SH-SY5Y (cell line): Measurements from ENCODE around the gene CEP350.

Experiments used
- GATA2 ChIP-seq: IDR thresholded peaks from 2 replicates; pipeline ENCODE4 v1.6.1; 2011; ENCODE audit warnings: mild to moderate bottlenecking, low read depth, low read length
- GATA3 ChIP-seq: IDR thresholded peaks from 2 replicates; pipeline ENCODE4 v1.6.1; 2011; ENCODE audit warnings: low read depth, mild to moderate bottlenecking, low read length, moderate library complexity

The CEP350 gene

GRCh38 chr1:180096584-180097325 is 142.1 kb downstream of the CEP350 start:
- TF ChIP-seq GATA3 (no peak), GATA2 (no peak)

- TF ChIP-seq GATA2 (no peak), GATA3 (no peak)
Measured at GRCh38 chr1:180097326-180097605, 142.7 kb downstream of the CEP350 start.

GRCh38 chr1:180101411-180101810 is 146.8 kb downstream of the CEP350 start:
- TF ChIP-seq GATA3 (no peak), GATA2 (no peak)

DNA sequence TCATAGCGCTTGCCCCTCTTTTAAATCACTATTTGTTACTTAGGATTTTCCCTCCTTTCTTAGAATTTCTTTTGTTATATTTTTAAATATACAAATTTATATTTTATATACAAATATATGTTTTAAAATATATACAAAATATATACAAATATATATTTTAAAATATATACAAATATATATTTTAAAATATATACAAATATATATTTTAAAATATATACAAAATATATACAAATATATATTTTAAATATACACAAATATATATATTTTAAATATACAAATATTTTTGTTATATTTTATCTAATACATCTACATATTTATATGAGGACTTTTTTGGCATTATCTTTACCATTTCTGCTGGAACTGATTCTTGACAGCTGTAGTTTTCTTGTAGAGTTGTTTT is 149.2 kb downstream of the CEP350 start:
- TF ChIP-seq GATA3 (no peak), GATA2 (no peak)

- TF ChIP-seq GATA2 (no peak), GATA3 (no peak)
Measured at GRCh38 chr1:180112091-180112490, 157.5 kb downstream of the CEP350 start.

- TF ChIP-seq GATA3: no peak
- no peak for TF ChIP-seq GATA2
Measured at GRCh38 chr1:180112984-180113647, 158.5 kb downstream of the CEP350 start.

DNA sequence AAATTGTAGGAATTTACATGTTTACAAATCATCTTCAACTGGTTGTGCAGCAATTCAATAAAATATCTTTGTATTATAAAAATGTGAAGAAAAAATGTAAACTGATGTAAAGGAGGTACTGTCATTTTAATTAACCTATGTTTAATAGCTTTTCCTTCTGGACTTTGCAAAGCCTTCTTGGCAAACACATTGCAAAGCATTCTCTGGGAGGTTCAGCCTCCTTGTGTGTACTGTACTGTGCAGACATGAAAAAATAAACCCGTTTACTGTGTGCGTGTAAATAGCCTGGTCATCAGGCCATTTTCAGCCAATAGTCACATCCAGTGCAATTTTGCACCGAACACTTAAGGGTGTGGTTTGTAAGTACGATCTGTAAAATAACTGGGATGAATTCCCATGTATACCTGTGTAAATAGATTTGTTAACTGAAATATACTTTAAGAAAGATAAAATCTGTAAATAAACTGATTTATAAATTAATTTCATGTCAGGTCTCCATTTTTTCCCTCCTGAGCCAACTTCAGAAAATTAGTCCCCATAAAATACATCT is 159.9 kb downstream of the CEP350 start:
- TF ChIP-seq GATA3: no peak
- no peak for TF ChIP-seq GATA2

GRCh38 chr1:180116964-180117763 is 162.6 kb downstream of the CEP350 start:
- TF ChIP-seq GATA2 (no peak), GATA3 (no peak)

DNA sequence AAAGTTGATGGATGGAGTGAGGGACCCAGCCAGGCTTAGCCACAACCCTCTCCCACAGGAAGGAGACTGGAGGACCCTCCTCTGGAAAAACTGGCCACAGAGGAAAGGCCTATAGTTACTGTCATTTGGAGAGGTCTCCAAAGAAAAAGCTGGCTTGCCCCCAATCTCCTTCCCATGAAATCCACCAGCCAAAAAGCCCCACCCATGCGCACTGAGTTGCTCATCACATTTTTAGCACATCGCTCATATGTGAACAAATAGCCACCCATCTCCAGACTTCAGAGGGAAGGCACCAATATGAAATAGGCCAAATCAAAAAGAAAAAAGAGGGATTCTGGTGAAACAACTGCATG is 163.1 kb downstream of the CEP350 start:
- TF ChIP-seq GATA2 (no peak), GATA3 (no peak)

DNA sequence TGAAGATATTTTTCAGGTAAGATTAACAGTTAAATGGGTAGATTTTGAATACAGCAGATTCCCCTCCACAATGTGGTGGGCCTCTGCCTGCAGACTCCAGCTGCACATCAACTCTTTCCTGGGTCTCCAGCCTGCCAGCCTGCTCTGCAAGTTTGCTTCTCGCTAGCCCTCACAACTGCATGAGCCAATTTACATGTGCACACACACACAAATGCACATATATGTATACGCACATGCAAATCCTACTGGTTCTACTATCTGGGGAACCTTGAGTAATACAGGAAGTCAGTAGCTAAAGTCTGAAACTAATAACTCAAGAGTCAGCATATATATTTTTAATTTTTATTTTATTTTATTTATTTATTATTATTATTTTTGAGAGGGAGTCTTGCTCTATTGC is 165.2 kb downstream of the CEP350 start:
- TF ChIP-seq GATA2 (no peak), GATA3 (no peak)

GRCh38 chr1:180123463-180123936 is 168.9 kb downstream of the CEP350 start:
- TF ChIP-seq GATA3 (no peak), GATA2 (no peak)

DNA sequence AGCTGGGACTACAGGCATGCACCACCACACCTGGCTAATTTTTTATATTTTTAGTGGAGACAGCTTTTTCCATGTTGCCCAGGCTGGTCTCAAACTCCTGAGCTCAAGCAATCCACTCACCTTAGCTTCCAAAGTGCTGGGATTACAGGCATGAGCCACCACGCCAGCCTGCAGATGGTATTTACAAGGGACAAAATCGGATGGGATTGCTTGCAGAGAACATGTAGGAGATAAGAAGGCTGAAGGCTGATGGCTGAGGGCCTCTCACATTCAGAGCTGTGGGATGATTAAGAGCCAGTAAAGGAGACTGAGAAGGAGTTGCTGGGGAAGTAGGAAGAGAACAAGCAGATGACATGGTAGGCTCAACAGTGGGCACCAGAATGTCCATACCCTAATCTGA is 176.0 kb downstream of the CEP350 start:
- TF ChIP-seq GATA3: no peak
- TF ChIP-seq GATA2: no peak

DNA sequence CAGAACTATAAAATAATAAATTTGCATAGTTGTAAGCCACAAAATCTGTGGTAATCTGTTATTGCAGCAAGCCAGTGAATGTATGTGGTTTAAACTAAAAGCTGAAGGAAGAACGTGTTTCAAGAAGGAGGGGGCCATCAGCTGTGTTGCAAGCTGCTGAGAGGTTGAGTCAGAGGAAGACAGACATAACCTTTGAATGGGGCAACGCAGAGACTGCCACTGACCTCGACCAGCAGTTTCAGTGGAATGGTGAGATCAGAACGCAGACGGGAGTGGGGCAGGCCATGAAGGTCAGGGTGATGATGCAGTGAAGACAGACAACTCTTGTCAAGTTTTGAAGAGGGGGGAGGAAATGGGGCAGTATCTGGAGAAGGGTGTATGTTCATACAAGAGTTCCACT is 176.9 kb downstream of the CEP350 start:
- TF ChIP-seq GATA3: no peak
- no peak for TF ChIP-seq GATA2

DNA sequence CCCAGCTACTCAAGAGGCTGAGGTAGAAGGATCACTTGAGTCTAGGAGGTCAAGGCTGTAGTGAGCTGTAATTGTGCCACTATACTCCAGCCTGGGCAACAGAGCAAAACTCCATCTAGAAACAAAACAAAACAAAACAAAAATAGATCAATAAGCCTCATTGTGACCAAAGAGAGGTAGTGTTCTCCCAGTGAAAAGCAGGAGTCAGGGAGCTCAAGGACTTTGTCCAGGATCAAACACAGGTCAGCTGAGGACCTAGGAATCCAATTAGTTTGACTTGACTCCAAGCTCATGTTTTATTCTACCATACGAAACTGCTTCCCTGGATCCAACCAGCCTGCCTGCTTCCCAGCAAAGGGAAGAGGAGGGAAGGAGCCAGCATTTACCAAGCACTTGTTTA is 178.6 kb downstream of the CEP350 start:
- TF ChIP-seq GATA2 (no peak), GATA3 (no peak)

DNA sequence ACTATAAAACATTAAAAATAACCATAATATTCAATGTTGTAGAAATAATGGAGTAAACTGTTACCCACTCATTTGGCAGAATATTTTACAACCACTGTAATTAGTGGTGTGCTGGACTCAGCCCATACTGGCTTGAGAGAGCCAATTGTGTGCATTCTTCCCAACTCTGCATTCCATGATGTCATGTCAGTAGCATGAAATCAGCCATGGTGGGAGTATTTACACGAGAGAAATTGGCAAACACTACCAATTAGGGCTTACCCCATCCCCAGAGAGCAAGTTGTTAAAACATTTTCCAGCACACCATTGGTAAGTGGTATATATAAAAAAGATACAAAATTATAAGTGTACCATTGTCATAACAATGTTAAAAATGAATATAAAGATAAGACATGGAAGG is 180.9 kb downstream of the CEP350 start:
- no peak for TF ChIP-seq GATA2
- no peak for TF ChIP-seq GATA3
